NCI-H446 treated with DMSO at 0.1 percent for 48 hours (cell line): Measurements from ENCODE around the gene TDRD10.
"Not testable (repeated sequence)": the region's sequence is repeated elsewhere in the genome, so short reads cannot be mapped to it uniquely, and the experiment has no call there.

Experiments
- DNase-seq: peaks from one replicate; lab custom pipeline; 2025; lab: John Stamatoyannopoulos, UW

The TDRD10 gene

GRCh38 chr1:154514066-154514553 lies 12.1 kb downstream of the TDRD10 start:
- no peak for DNase-seq

- DNase-seq: no peak
Observed at GRCh38 chr1:154517661-154518060, 15.6 kb downstream of the TDRD10 start.

GRCh38 chr1:154519591-154519991 lies 17.6 kb downstream of the TDRD10 start:
- DNase-seq: no peak

- no peak for DNase-seq
Observed at GRCh38 chr1:154520333-154520732, 18.3 kb downstream of the TDRD10 start.

- no peak for DNase-seq
Observed at GRCh38 chr1:154521695-154522094, 19.7 kb downstream of the TDRD10 start.

GRCh38 chr1:154524881-154525280 lies 22.9 kb downstream of the TDRD10 start:
- no peak for DNase-seq

GRCh38 chr1:154527192-154527591 lies 25.2 kb downstream of the TDRD10 start:
- no peak for DNase-seq

GRCh38 chr1:154529308-154529707 lies 27.3 kb downstream of the TDRD10 start:
- no peak for DNase-seq

GRCh38 chr1:154531950-154532349 lies 29.9 kb downstream of the TDRD10 start:
- DNase-seq: not testable (repeated sequence)

- DNase-seq: peak; percentile 20
Observed at GRCh38 chr1:154533952-154534844, 32.2 kb downstream of the TDRD10 start.

- no peak for DNase-seq
Observed at GRCh38 chr1:154536570-154536969, 34.6 kb downstream of the TDRD10 start.

- no peak for DNase-seq
Observed at GRCh38 chr1:154539486-154540483, 37.8 kb downstream of the TDRD10 start.

GRCh38 chr1:154541231-154541630 lies 39.2 kb downstream of the TDRD10 start:
- DNase-seq: no peak

GRCh38 chr1:154546264-154547063 lies 44.4 kb downstream of the TDRD10 start:
- peak; percentile 6 for DNase-seq

- DNase-seq: no peak
Observed at GRCh38 chr1:154547105-154547732, 45.2 kb downstream of the TDRD10 start.

GRCh38 chr1:154548028-154548427 lies 46.0 kb downstream of the TDRD10 start:
- no peak for DNase-seq

GRCh38 chr1:154549202-154549770 lies 47.3 kb downstream of the TDRD10 start:
- no peak for DNase-seq

GRCh38 chr1:154550070-154550469 lies 48.1 kb downstream of the TDRD10 start:
- no peak for DNase-seq

GRCh38 chr1:154550657-154551056 lies 48.6 kb downstream of the TDRD10 start:
- no peak for DNase-seq

GRCh38 chr1:154551474-154551873 lies 49.5 kb downstream of the TDRD10 start:
- no peak for DNase-seq

- no peak for DNase-seq
Observed at GRCh38 chr1:154552036-154552435, 50.0 kb downstream of the TDRD10 start.
